HG03280 (cell line): ENCODE measurements around the gene MMP10.
"Not testable (repeated sequence)": the region's sequence is repeated elsewhere in the genome, so short reads cannot be mapped to it uniquely, and the experiment has no call there.

ENCODE experiments used
- ATAC-seq: cut with Tn5 transposase; IDR thresholded peaks from one replicate; pipeline ENCODE4 v1.9.1; 2021; ENCODE audit warnings: mild to moderate bottlenecking, moderate library complexity; ENCODE audit not compliant: unreplicated experiment

MMP10 gene

DNA sequence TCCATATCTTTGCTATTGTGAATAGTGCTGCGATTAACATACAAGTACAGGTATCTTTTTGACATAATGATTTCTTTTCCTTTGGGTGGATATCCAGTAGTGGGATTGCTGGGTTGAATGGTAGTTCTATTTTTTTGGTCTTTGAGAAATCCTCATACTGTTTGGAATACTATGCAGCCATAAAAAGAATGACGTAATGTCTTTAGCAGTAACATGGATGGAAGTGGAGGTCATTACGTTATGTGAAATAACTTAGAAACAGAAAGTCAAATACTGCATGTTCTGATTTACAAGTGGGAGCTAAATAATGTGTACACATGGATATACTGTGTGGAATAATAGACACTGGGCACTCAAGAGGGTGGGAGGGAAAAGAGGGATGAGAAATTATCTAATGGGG is 4.0 kb upstream of the MMP10 start:
- no peak for ATAC-seq

DNA sequence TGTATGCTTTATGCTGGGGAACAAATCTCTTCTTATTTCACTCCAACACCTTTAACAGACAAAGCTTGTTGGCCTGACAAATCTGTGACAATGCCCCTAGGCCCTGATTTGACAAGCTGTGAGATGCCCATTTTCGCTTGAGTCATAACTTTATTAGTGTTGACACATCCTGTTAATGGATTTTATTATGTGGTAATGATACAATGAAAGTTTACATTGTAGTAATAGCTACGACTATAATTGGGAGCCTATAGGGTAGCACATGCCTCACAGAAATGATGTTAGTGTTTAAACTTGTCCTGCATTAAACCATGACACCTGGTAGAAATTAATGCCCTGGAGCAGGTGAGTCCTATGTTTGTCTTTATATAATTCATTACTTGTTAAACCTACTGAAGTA is 3.3 kb upstream of the MMP10 start:
- ATAC-seq = no peak

GRCh38 chr11:102783016-102783415 is 2.6 kb upstream of the MMP10 start:
- no peak for ATAC-seq

- ATAC-seq = no peak
Measured at GRCh38 chr11:102781676-102782075, 1.2 kb upstream of the MMP10 start.

DNA sequence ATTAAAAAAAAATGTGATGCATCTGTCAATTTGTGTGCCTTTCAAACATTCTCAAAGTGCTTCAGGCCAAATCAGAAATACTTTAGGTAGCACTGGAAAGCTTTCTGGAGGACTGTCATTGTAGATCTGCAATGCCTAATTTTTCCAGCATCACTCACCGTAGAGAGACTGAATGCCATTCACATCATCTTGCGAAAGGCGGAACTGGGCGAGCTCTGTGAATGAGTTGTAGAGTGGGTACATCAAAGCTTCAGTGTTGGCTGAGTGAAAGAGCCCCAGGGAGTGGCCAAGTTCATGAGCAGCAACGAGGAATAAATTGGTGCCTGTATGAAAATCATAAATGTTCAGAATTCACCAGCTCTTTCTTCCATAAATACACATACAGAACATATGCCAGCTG is 4.0 kb downstream of the MMP10 start:
- ATAC-seq = no peak

- ATAC-seq = no peak
Measured at GRCh38 chr11:102773386-102773785, 7.0 kb downstream of the MMP10 start.

DNA sequence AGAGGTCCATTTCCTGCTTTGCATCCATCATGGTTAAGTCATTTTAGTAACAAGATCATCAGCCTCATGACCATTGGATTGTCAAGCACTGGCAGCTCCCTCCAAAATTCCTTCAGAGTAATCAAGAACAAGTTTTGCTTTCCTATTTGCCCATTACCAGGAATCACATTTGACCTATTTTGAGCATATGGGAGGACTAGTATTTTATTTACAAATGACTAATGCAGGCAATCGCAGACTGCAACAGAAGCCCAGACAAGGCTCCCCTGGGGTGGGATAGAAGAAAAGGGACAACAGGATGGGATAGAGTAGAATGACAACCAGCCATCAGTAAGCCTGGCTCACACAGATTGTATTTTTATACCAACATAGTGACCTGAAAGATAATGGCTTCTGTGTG is 9.1 kb downstream of the MMP10 start:
- no peak for ATAC-seq

DNA sequence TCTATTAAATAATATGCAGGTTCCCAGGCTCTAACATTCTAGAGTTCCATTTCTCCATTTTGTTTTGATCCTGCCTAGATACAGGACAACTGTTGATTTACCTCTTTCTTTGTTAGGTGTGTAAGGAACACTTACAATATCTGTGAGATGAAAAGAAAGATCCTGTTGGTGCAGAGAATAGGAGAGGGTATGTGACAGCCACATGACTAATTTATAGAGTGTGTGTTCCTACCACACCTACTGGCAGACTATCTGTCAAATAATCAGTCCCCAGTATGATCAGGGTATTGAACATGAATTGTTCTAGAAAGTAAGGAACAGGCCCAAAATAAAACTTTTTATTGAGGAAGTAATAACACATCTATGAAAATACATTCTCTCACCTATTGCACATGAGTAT is 10.2 kb downstream of the MMP10 start:
- ATAC-seq = no peak

GRCh38 chr11:102767800-102768199 is 12.6 kb downstream of the MMP10 start:
- ATAC-seq = no peak

DNA sequence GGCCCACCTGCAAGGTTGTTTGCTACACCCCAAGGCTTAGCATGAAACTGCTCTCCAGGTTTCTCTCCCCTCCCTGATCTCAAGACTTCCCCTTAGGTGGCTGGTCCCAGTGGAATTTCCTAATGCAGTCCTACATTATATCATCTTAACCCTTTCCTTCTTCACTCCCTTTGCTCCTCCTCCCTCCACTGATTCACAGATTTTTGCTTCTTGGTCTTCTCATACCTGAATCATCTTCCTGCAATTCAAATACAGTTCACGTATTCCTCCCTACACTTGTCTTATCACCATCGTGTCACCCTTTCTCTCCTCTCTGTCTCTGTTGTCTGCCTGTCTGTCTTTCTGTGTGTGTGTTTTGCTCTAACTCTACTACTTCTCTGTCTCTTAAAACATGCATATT is 17.0 kb downstream of the MMP10 start:
- no peak for ATAC-seq

- ATAC-seq = no peak
Measured at GRCh38 chr11:102762361-102762767, 18.1 kb downstream of the MMP10 start.

GRCh38 chr11:102761646-102762238 is 18.7 kb downstream of the MMP10 start:
- no peak for ATAC-seq

DNA sequence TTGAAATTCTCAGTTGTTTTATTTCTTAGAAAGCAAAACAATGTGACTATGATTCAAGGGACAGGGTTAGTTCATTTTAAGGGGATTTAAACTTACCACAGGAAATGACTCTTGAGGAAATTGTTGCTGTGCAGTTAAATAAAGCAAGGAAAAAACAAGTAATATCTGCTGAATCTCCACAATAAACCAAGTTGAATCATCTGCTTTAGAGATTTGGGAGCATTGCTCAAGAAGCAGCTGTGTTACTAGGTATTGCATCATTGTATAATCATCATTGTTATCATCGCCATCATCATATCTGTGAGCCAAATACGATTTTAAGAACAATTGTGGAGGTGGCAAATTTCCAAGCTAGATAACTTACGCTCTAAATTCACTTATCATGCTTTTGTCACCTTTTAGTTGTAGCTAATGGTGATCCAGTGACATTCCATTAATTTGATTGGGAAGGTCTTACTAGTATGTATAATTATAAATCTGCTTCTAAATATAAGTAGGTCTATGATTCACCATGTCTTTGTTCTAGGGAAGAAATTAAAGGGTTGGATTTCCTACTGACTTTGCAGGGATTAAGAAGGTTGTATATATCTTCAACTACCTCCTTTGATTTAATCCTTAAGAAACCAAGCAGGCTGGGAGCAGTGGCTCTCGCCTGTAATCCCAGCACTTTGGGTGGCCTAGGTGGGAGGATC is 19.9 kb downstream of the MMP10 start:
- ATAC-seq = no peak

DNA sequence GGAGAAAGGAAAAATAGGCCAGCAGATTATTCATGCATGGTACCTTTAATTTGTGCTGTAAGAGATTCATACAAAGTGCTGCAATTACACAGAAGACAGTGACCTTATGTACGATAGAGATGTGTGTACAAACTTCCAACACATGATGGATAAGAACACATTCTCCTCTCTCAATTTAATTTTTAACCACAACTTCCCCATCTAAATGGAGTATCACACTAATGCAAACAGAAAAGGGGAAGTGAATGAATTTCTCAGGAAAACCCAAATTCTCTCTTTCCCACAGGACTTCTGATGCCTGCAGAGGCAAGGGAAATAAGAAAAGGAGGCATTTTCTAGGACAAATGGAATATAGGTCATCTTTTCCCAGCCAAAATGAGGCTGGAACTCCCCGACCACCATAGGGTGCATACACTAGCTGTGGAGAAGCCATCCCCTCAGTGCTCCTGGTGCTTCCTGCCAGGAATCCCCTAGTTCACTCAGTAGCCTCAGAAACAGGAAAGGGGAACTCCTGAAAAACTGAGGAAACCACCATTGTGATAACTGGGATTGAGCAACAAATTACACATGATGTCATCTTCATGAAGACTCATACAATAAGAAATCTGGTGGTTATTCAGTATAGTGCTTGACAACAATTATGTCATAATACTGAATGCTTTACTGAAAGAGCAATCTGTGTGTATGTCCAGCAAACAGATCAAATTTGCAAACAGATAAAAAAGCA is 22.4 kb downstream of the MMP10 start:
- ATAC-seq = no peak

DNA sequence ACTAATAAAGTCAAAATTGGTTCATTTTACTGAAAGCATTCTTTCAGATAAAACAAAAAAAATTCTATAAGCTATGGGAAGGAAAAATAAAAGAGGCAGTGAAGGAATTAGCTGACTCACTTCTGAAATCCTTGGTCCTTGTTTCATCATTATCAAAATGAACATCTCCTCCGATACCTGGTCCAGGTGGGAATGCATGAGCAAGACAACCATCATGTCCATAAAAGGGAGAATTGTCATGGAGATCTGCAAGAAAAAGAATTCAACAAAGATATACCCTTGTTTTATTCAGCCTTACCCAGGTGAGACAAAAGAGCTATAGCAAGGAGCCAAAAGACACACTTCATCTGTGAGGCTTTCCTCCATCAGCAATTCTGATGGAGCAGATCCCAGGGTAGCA is 27.2 kb downstream of the MMP10 start:
- ATAC-seq = no peak

DNA sequence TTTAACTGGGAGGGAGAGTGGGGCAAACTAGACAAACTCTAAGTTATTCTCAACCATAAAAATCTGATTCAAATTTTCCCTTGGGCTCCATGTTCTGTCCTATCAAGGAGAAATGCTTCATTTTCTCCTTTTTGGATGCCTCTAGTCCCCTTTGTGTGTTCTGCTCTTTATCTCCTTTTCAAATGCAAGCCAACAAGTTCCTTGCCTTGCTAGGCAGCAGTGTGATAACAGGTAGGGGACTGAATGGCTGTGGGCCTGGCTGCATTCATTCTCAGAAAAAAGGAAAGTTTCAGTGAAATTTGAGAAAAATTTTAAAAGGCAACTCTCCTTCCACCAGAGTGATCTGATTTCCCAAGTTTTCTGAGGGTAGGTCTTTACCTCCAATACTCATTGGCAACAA is 28.8 kb downstream of the MMP10 start:
- no peak for ATAC-seq

- ATAC-seq = no peak
Measured at GRCh38 chr11:102749101-102749722, 31.2 kb downstream of the MMP10 start.

DNA sequence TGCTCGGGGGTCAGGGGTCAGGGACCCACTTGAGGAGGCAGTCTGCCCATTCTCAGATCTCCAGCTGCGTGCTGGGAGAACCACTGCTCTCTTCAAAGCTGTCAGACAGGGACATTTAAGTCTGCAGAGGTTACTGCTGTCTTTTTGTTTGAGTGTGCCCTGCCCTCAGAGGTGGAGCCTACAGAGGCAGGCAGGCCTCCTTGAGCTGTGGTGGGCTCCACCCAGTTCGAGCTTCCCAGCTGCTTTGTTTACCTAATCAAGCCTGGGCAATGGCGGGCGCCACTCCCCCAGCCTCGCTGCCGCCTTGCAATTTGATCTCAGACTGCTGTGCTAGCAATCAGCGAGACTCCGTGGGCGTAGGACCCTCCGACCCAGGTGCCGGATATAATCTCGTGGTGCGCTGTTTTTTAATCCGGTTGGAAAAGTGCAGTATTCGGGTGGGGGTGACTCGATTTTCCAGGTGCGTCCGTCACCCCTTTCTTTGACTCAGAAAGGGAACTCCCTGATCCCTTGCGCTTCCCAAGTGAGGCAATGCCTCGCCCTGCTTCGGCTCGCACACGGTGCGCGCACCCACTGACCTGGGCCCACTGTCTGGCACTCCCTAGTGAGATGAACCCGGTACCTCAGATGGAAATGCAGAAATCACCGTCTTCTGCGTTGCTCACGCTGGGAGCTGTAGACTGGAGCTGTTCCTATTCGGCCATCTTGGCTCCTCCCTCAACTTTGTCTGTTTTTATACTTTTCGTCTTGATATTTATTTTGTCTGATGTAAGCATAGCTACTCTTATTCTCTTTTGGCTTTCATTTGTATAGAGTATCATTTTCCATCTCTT is 33.5 kb downstream of the MMP10 start:
- not testable (repeated sequence) for ATAC-seq

DNA sequence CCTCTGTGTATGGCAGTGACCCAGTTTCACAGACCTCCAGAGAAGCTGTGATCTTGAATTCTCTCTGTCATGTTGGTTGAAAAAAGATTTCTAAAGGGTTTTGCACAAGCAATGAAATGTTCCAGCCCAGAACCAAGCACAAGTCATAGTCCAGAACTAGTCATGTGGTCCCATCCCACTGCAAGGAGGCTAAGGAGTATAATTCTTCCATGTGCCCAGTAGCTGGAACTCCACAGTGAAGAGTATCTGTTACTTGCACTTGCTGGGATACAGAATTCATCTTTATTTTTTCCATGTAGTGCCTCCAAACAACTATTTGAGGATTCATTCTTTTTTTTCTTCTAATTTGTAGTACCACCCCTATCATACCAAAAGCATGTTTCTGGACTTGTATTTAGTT is 45.8 kb downstream of the MMP10 start:
- no peak for ATAC-seq

GRCh38 chr11:102733232-102733875 is 47.1 kb downstream of the MMP10 start:
- ATAC-seq = peak; percentile 75
